Measurements from ENCODE around the gene TMEM156. TPM values are rescaled to one million over a fixed set of nuclear protein-coding genes. Genes with fewer than 3 reads are reported as not detected.

The TMEM156 gene
- total RNA-seq, 6 donors from 2014 or later = 0.30 to 1.8 (median 1.0) TPM; not detected in 1

DNA sequence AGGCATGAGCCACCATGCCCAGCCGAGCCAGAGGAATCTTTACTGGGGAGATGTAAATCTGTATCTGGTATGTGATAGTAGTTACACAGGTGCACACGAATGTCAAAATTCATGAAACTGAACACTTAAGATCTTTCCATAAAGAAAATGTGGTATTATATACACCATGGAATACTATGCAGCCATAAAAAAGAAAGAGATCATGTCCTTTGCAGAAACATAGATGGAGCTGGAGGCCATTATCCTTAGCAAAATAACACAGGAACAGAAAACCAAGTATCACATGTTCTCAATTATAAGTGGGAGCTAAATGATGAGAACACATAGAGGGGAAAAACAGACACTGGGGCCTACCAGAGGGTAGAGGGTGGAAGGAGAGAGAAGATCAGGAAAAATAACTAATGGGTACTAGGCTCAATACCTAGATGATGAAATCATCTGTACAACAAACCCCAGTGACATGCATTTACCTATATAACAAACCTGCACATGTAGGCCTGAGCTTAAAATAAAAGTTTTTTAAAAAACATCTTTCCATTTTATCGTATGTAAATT, 7.8 kb downstream of the TMEM156 start:
- TF ChIP-seq POLR2AphosphoS5 (IDR thresholded peaks at IDR 0.05) (no peak), POLR2A (IDR thresholded peaks at IDR 0.05) (no peak), EP300 (IDR thresholded peaks at IDR 0.05) (no peak)
- TF ChIP-seq, protein P1, sequence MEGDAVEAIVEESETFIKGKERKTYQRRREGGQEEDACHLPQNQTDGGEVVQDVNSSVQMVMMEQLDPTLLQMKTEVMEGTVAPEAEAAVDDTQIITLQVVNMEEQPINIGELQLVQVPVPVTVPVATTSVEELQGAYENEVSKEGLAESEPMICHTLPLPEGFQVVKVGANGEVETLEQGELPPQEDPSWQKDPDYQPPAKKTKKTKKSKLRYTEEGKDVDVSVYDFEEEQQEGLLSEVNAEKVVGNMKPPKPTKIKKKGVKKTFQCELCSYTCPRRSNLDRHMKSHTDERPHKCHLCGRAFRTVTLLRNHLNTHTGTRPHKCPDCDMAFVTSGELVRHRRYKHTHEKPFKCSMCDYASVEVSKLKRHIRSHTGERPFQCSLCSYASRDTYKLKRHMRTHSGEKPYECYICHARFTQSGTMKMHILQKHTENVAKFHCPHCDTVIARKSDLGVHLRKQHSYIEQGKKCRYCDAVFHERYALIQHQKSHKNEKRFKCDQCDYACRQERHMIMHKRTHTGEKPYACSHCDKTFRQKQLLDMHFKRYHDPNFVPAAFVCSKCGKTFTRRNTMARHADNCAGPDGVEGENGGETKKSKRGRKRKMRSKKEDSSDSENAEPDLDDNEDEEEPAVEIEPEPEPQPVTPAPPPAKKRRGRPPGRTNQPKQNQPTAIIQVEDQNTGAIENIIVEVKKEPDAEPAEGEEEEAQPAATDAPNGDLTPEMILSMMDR (IDR thresholded peaks at IDR 0.05) = no peak
- WGBS, 2 donors = 97 to 99% methylated on average over 3 of the region's 3 CpGs
- H3K36me3 ChIP-seq = no peaks in the 10 kb centered on the region
- ATAC-seq (ENCODE audit: low FRiP score in 2 of 2) = no peak
- H3K4me3 ChIP-seq = no peak overlapping the region
- H3K9me3 ChIP-seq = no peaks in the 10 kb centered on the region
- H3K4me1 ChIP-seq = no peaks in the 10 kb centered on the region
- no peak for DNase-seq
- H3K27me3 ChIP-seq = no peaks in the 10 kb centered on the region
- no peak overlapping the region for H3K27ac ChIP-seq

DNA sequence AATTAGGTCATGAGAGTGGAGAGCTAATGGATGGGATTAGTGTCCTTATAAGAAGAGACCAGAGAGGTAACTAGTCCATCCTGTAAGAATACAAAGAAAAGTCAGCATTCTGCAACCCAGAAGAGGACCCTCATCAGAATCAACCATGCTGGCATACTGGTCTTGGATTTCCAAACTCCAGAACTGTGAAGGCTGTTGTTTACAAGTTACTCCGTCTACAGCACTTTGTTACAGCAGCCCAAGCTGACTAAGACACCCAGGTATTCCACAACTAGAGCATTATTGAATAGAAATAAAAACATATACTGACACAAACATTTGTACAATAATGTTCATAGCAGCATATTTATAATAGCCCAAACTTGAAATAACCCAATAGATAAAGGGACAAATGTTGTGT, 9.2 kb downstream of the TMEM156 start:
- ATAC-seq (ENCODE audit: low FRiP score in 2 of 2) (no peak), DNase-seq (no peak)
- WGBS, 2 donors = 92 to 93% methylated on average over 1 of the region's 1 CpG
- TF ChIP-seq POLR2A (IDR thresholded peaks at IDR 0.05) = no peak
- TF ChIP-seq POLR2AphosphoS5 (IDR thresholded peaks at IDR 0.05) = no peak
- no peak for TF ChIP-seq EP300 (IDR thresholded peaks at IDR 0.05)
- TF ChIP-seq, protein P1 (IDR thresholded peaks at IDR 0.05) = no peak
- H3K36me3 ChIP-seq = no peaks in the 10 kb centered on the region
- no peaks in the 10 kb centered on the region for H3K27me3 ChIP-seq
- H3K27ac ChIP-seq = no peak overlapping the region
- no peak overlapping the region for H3K4me3 ChIP-seq
- no peaks in the 10 kb centered on the region for H3K4me1 ChIP-seq
- H3K9me3 ChIP-seq = no peaks in the 10 kb centered on the region

DNA sequence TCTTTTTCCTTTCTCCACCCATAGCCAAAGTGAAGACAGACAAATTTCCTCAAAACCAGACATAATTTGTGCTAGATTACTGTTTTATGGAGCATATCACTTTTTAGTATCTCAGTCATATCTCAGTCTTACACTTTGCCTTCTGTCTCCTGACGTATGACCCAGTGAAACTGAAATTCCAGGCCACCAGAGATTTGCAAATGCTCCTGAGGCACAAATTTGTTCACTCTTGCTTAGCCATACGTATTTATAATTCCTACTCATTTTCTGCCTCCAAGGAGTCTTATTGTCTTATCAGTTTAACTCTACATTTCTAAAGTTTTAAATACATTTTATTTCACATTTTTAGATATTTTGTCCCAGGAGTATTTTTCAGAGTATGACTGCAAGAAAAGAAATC, 10.0 kb downstream of the TMEM156 start:
- 87 to 89% methylated on average over 2 of the region's 2 CpGs for WGBS, 2 donors
- no peak for DNase-seq
- no peak overlapping the region for H3K4me3 ChIP-seq
- no peaks in the 10 kb centered on the region for H3K36me3 ChIP-seq
- no peaks in the 10 kb centered on the region for H3K4me1 ChIP-seq
- H3K27ac ChIP-seq = no peak overlapping the region
- no peak for ATAC-seq (ENCODE audit: low FRiP score in 2 of 2)
- no peaks in the 10 kb centered on the region for H3K27me3 ChIP-seq
- H3K9me3 ChIP-seq = no peaks in the 10 kb centered on the region
- TF ChIP-seq, protein P1 (IDR thresholded peaks at IDR 0.05) = no peak
- TF ChIP-seq POLR2AphosphoS5 (IDR thresholded peaks at IDR 0.05) (no peak), EP300 (IDR thresholded peaks at IDR 0.05) (no peak), POLR2A (IDR thresholded peaks at IDR 0.05) (no peak)

DNA sequence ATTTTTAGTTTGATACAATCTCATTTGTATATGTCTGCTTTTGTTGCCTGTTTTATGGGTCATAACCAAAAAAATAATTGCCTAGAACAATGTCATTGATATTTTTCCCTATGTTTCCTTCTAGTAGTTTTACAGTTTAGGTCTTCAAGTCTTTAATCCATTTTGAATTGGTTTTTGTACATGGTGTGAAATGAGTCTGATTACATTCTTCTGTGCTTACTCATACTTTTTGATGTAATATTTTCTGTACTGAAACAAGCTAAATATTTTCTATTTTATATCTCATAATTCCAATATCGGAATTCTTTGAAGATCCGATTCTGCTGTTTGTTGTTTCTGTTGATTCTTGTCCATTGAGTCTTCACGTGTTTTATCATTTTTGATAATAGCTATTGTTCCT, 10.6 kb downstream of the TMEM156 start:
- Histone ChIP-seq H3K4me1 (no peaks in the 10 kb centered on the region), H3K4me3 (no peak overlapping the region), H3K27me3 (no peaks in the 10 kb centered on the region), H3K9me3 (no peaks in the 10 kb centered on the region), H3K36me3 (no peaks in the 10 kb centered on the region), H3K27ac (no peak overlapping the region)
- ATAC-seq (ENCODE audit: low FRiP score in 2 of 2) (no peak), DNase-seq (no peak)
- WGBS, 2 donors = 91 to 97% methylated on average over 3 of the region's 3 CpGs
- TF ChIP-seq EP300 (IDR thresholded peaks at IDR 0.05) = no peak
- TF ChIP-seq, protein P1 (IDR thresholded peaks at IDR 0.05) = no peak
- no peak for TF ChIP-seq POLR2A (IDR thresholded peaks at IDR 0.05)
- no peak for TF ChIP-seq POLR2AphosphoS5 (IDR thresholded peaks at IDR 0.05)

DNA sequence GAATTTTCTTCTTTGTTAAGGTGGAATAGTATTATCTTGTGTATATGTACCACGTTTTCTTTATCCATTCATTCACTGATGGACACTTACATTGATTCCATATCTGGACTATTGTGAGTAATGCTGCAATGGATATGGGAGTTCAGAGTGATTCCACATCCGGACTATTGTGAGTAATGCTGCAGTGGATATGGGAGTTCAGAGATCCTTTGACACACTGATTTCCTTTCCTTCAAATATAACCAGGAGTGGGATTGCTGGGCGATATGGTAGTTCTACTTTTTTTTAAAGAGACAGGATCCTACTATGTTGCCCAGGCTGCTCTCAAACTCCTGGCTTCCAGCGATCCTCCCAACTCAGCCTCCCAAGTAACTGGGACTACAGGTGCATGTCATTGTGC, 12.1 kb downstream of the TMEM156 start:
- TF ChIP-seq POLR2A (IDR thresholded peaks at IDR 0.05) (no peak), POLR2AphosphoS5 (IDR thresholded peaks at IDR 0.05) (no peak)
- TF ChIP-seq, protein P1 (IDR thresholded peaks at IDR 0.05) = no peak
- DNase-seq (no peak), ATAC-seq (ENCODE audit: low FRiP score in 2 of 2) (no peak)
- no peak overlapping the region for H3K4me3 ChIP-seq
- H3K27ac ChIP-seq = no peak overlapping the region
- H3K9me3 ChIP-seq = peaks cover 0 to 5% (median 0%) of the 10 kb centered on the region in 4 donors
- no peaks in the 10 kb centered on the region for H3K4me1 ChIP-seq
- H3K27me3 ChIP-seq = no peaks in the 10 kb centered on the region
- no peaks in the 10 kb centered on the region for H3K36me3 ChIP-seq
- 71 to 80% methylated on average over 4 of the region's 4 CpGs for WGBS, 2 donors

Data from upper lobe of left lung (tissue), 6 donors.